ENCODE measurements around the gene AHR.
A peak's percentile ranks its signal among the peaks of the same experiment; 100 is the strongest.

The AHR gene

DNA sequence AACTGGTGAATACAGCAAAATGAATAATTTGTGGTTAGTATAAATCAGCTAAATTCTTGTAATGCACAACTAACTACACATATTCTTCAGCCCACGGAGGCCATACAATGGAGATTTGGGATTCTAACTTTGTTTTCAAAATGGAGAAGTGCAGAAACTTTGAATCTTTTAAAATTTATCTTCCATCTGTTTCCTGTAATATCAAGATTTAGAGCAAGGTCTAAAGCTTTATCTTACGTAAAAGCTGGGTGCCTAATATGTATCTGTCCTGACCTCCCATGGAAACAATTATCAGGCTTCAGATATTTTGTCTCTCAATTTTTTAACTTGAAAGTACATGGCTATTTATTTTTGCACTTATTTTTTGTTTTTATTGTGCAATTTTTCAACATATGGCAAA is 5.0 kb upstream of the AHR start:
- Histone ChIP-seq H3K9ac (ENCODE audit: low read length) (no peak overlapping the region), H2BK5ac (ENCODE audit: low read depth, low read length, poor library complexity, severe bottlenecking) (no peak overlapping the region), H2AFZ (ENCODE audit: low read depth, low read length) (no peak overlapping the region), H2BK15ac (ENCODE audit: low read depth, poor library complexity, severe bottlenecking) (no peak overlapping the region), H4K8ac (ENCODE audit: low read length) (no peak overlapping the region), H2AK5ac (ENCODE audit: low read length, severe bottlenecking) (no peak overlapping the region), H3K4me3 (ENCODE audit: insufficient read depth in 1 of 2, low read depth in 1 of 2, low read length in 2 of 2) (no peak overlapping the region), H3K14ac (ENCODE audit: low read length in 2 of 2) (no peak overlapping the region), H3K36me3 (ENCODE audit: control insufficient read depth in 1 of 2, insufficient read depth in 2 of 2, low read depth in 1 of 2, low read length in 2 of 2) (no peaks in the 10 kb centered on the region), H3K18ac (ENCODE audit: low read depth in 1 of 2, low read length in 2 of 2) (no peak overlapping the region), H3K4me2 (ENCODE audit: low read length, poor library complexity, severe bottlenecking) (no peak overlapping the region), H3K9me3 (ENCODE audit: control insufficient read depth, low read length) (no peaks in the 10 kb centered on the region), H3K23ac (ENCODE audit: low read length in 2 of 2) (no peak overlapping the region), H2BK12ac (ENCODE audit: low read length in 2 of 2) (no peak overlapping the region), H3K27ac (ENCODE audit: low read length, poor library complexity, severe bottlenecking) (no peak overlapping the region), H3K4me1 (ENCODE audit: control insufficient read depth, insufficient read depth, low read depth, low read length) (no peaks in the 10 kb centered on the region), H4K91ac (ENCODE audit: low read length) (no peak overlapping the region), H3K27me3 (ENCODE audit: control insufficient read depth in 1 of 2, insufficient read depth in 1 of 2, low read length in 2 of 2) (no peaks in the 10 kb centered on the region), H2BK120ac (ENCODE audit: low read depth, low read length) (no peak overlapping the region), H3K79me1 (replicated peaks; ENCODE audit: low read length, poor library complexity, severe bottlenecking) (peaks cover 1% of the 10 kb centered on the region), H3K4ac (ENCODE audit: low read depth in 1 of 2, low read length in 2 of 2) (no peak overlapping the region)
- DNase-seq, result no peak
- no CpG with 5 or more reads among the region's 2 CpGs for WGBS

DNA sequence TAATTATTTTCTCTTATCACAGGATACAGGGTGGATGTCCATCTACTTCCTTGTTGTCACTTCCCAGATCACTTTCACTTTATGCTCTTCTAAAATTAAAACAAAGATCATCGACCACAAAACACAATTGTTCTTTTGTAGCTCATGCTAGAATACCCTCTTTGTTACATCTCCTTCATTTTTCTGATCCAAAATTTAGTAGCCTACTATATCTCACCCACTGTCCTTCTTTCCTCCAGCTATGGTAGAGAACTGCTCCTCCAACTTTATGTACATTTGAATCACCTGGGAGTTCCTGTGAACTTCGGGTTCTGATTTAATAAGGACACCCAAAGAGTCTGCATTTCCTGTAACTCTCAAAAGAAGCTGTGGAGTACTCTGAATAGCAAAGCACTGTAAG is 1.2 kb upstream of the AHR start:
- H3K27ac ChIP-seq (ENCODE audit: low read length, poor library complexity, severe bottlenecking), result no peak overlapping the region
- no peak overlapping the region for H3K4ac ChIP-seq (ENCODE audit: low read depth in 1 of 2, low read length in 2 of 2)
- H3K14ac ChIP-seq (ENCODE audit: low read length in 2 of 2), result no peak overlapping the region
- H3K4me3 ChIP-seq (ENCODE audit: insufficient read depth in 1 of 2, low read depth in 1 of 2, low read length in 2 of 2), result peak overlapping the region in 1 of 2 experiments; percentile 61
- peak overlapping the region; percentile 71 for H3K9ac ChIP-seq (ENCODE audit: low read length)
- no peak overlapping the region for H3K18ac ChIP-seq (ENCODE audit: low read depth in 1 of 2, low read length in 2 of 2)
- H3K36me3 ChIP-seq (ENCODE audit: control insufficient read depth in 1 of 2, insufficient read depth in 2 of 2, low read depth in 1 of 2, low read length in 2 of 2), result no peaks in the 10 kb centered on the region
- H2BK12ac ChIP-seq (ENCODE audit: low read length in 2 of 2), result no peak overlapping the region
- no peak overlapping the region for H2BK120ac ChIP-seq (ENCODE audit: low read depth, low read length)
- H3K9me3 ChIP-seq (ENCODE audit: control insufficient read depth, low read length), result no peaks in the 10 kb centered on the region
- H3K4me2 ChIP-seq (ENCODE audit: low read length, poor library complexity, severe bottlenecking), result no peak overlapping the region
- no peak overlapping the region for H2AFZ ChIP-seq (ENCODE audit: low read depth, low read length)
- 88% methylated on average over 1 of the region's 2 CpGs for WGBS
- no peak overlapping the region for H4K8ac ChIP-seq (ENCODE audit: low read length)
- H3K79me1 ChIP-seq (replicated peaks; ENCODE audit: low read length, poor library complexity, severe bottlenecking), result peaks cover 1% of the 10 kb centered on the region
- DNase-seq, result no peak
- no peak overlapping the region for H4K91ac ChIP-seq (ENCODE audit: low read length)
- no peaks in the 10 kb centered on the region for H3K4me1 ChIP-seq (ENCODE audit: control insufficient read depth, insufficient read depth, low read depth, low read length)
- no peaks in the 10 kb centered on the region for H3K27me3 ChIP-seq (ENCODE audit: control insufficient read depth in 1 of 2, insufficient read depth in 1 of 2, low read length in 2 of 2)
- no peak overlapping the region for H2AK5ac ChIP-seq (ENCODE audit: low read length, severe bottlenecking)
- H3K23ac ChIP-seq (ENCODE audit: low read length in 2 of 2), result no peak overlapping the region
- H2BK15ac ChIP-seq (ENCODE audit: low read depth, poor library complexity, severe bottlenecking), result no peak overlapping the region
- no peak overlapping the region for H2BK5ac ChIP-seq (ENCODE audit: low read depth, low read length, poor library complexity, severe bottlenecking)

DNA sequence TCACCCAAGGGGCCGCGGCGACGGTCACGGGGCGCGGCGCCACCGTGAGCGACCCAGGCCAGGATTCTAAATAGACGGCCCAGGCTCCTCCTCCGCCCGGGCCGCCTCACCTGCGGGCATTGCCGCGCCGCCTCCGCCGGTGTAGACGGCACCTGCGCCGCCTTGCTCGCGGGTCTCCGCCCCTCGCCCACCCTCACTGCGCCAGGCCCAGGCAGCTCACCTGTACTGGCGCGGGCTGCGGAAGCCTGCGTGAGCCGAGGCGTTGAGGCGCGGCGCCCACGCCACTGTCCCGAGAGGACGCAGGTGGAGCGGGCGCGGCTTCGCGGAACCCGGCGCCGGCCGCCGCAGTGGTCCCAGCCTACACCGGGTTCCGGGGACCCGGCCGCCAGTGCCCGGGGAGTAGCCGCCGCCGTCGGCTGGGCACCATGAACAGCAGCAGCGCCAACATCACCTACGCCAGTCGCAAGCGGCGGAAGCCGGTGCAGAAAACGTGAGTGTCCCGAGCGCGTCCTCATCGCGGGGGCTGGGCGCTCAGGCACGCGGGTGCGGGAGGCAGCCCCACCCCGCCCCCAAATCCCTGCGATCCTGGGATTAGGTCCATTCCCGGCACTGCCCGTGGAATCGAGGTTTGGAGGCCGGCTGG is 509 bp downstream of the AHR start:
- peak; percentile 43 for DNase-seq
- 0% methylated on average over 66 of the region's 81 CpGs for WGBS
- Histone ChIP-seq H3K27ac (ENCODE audit: low read length, poor library complexity, severe bottlenecking) (peak overlapping the region; percentile 37), H3K9me3 (ENCODE audit: control insufficient read depth, low read length) (no peaks in the 10 kb centered on the region), H2BK15ac (ENCODE audit: low read depth, poor library complexity, severe bottlenecking) (peak overlapping the region; percentile 23), H3K23ac (ENCODE audit: low read length in 2 of 2) (peak overlapping the region; percentile 100), H2BK5ac (ENCODE audit: low read depth, low read length, poor library complexity, severe bottlenecking) (peak overlapping the region; percentile 73), H3K9ac (ENCODE audit: low read length) (peak overlapping the region; percentile 89), H2BK12ac (ENCODE audit: low read length in 2 of 2) (peak overlapping the region; percentile 84 to 92), H3K4me2 (ENCODE audit: low read length, poor library complexity, severe bottlenecking) (peak overlapping the region; percentile 69), H3K4me3 (ENCODE audit: insufficient read depth in 1 of 2, low read depth in 1 of 2, low read length in 2 of 2) (peak overlapping the region; percentile 92 to 100), H2AK5ac (ENCODE audit: low read length, severe bottlenecking) (no peak overlapping the region), H4K8ac (ENCODE audit: low read length) (peak overlapping the region; percentile 80), H3K4me1 (ENCODE audit: control insufficient read depth, insufficient read depth, low read depth, low read length) (no peaks in the 10 kb centered on the region), H2AFZ (ENCODE audit: low read depth, low read length) (peak overlapping the region; percentile 27), H3K14ac (ENCODE audit: low read length in 2 of 2) (peak overlapping the region; percentile 82 to 100), H3K27me3 (ENCODE audit: control insufficient read depth in 1 of 2, insufficient read depth in 1 of 2, low read length in 2 of 2) (no peaks in the 10 kb centered on the region), H3K79me1 (replicated peaks; ENCODE audit: low read length, poor library complexity, severe bottlenecking) (peaks cover 1% of the 10 kb centered on the region), H3K4ac (ENCODE audit: low read depth in 1 of 2, low read length in 2 of 2) (peak overlapping the region; percentile 84 to 100), H2BK120ac (ENCODE audit: low read depth, low read length) (peak overlapping the region; percentile 84), H3K36me3 (ENCODE audit: control insufficient read depth in 1 of 2, insufficient read depth in 2 of 2, low read depth in 1 of 2, low read length in 2 of 2) (no peaks in the 10 kb centered on the region), H3K18ac (ENCODE audit: low read depth in 1 of 2, low read length in 2 of 2) (peak overlapping the region; percentile 90 to 100), H4K91ac (ENCODE audit: low read length) (peak overlapping the region; percentile 99)

DNA sequence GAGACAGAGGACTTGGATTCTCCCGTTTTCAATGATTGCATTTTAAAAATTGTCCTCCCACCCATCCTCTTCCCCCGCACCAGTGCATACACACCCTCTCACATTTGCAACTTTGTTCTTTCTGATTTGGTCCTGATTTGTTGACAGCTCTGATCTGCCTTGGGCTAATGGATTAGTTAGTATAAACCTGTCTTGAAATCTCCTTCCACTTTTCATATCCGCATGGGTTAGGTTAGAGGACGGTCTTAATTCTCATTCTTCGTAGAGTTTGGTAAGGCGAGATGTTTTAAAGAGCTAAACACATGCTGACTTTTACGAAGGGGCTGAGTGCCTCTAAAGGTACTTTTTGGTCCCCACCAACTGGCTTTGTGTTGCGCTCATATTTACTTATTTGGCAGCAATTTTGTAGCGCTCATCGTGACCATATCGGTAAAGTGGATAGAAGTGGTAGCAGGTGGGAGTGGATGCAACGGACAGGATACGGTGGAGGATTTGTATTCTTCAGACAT is 1.1 kb downstream of the AHR start:
- Histone ChIP-seq H3K27ac (ENCODE audit: low read length, poor library complexity, severe bottlenecking) (peak overlapping the region; percentile 37), H2AK5ac (ENCODE audit: low read length, severe bottlenecking) (no peak overlapping the region), H2BK12ac (ENCODE audit: low read length in 2 of 2) (no peak overlapping the region), H2BK15ac (ENCODE audit: low read depth, poor library complexity, severe bottlenecking) (no peak overlapping the region), H4K8ac (ENCODE audit: low read length) (no peak overlapping the region), H3K36me3 (ENCODE audit: control insufficient read depth in 1 of 2, insufficient read depth in 2 of 2, low read depth in 1 of 2, low read length in 2 of 2) (no peaks in the 10 kb centered on the region), H3K4me3 (ENCODE audit: insufficient read depth in 1 of 2, low read depth in 1 of 2, low read length in 2 of 2) (peak overlapping the region; percentile 92 to 100), H3K4me2 (ENCODE audit: low read length, poor library complexity, severe bottlenecking) (peak overlapping the region; percentile 69), H3K14ac (ENCODE audit: low read length in 2 of 2) (no peak overlapping the region), H3K4ac (ENCODE audit: low read depth in 1 of 2, low read length in 2 of 2) (peak overlapping the region; percentile 84 to 100), H2BK120ac (ENCODE audit: low read depth, low read length) (peak overlapping the region; percentile 84), H3K18ac (ENCODE audit: low read depth in 1 of 2, low read length in 2 of 2) (peak overlapping the region; percentile 90 to 100), H3K4me1 (ENCODE audit: control insufficient read depth, insufficient read depth, low read depth, low read length) (no peaks in the 10 kb centered on the region), H3K27me3 (ENCODE audit: control insufficient read depth in 1 of 2, insufficient read depth in 1 of 2, low read length in 2 of 2) (no peaks in the 10 kb centered on the region), H4K91ac (ENCODE audit: low read length) (no peak overlapping the region), H3K9ac (ENCODE audit: low read length) (peak overlapping the region; percentile 89), H3K79me1 (replicated peaks; ENCODE audit: low read length, poor library complexity, severe bottlenecking) (peaks cover 1% of the 10 kb centered on the region), H2AFZ (ENCODE audit: low read depth, low read length) (no peak overlapping the region), H3K9me3 (ENCODE audit: control insufficient read depth, low read length) (no peaks in the 10 kb centered on the region), H3K23ac (ENCODE audit: low read length in 2 of 2) (peak overlapping the region in 1 of 2 experiments; percentile 100), H2BK5ac (ENCODE audit: low read depth, low read length, poor library complexity, severe bottlenecking) (no peak overlapping the region)
- DNase-seq, result peak; percentile 45
- under 1% methylated on average over 13 of the region's 13 CpGs for WGBS
